AG04449 (cell line): ENCODE data around the gene RTP4.

ENCODE experiments used
- CTCF ChIA-PET: fragments of 350-600 bp; formaldehyde crosslinking; extraction: SDS; loops from one replicate; lab custom pipeline; 2021; ENCODE audit warnings: antibody characterized with exemption; lab: Yijun Ruan, JAX
- POLR2A ChIA-PET: fragments of 400-600, 350-600 bp; formaldehyde crosslinking; extraction: SDS; loops from one replicate; lab custom pipeline; 2020; ENCODE audit warnings: antibody characterized with exemption, inconsistent platforms; lab: Yijun Ruan, JAX
- DNase-seq: peaks from one replicate; pipeline ENCODE4 v3.0.0-alpha.2; 2010; ENCODE audit warnings: low read depth, low spot score
- H3K4me3 ChIP-seq: 2 replicates; pipeline ENCODE4 v1.5.1; 2011; ENCODE audit warnings: low read depth, mild to moderate bottlenecking, control low read depth, low read length
- CTCF ChIP-seq: IDR thresholded peaks from one replicate; pipeline ENCODE4 v1.5.1; 2011; ENCODE audit warnings: mild to moderate bottlenecking, moderate library complexity, low read length, control low read depth, inconsistent platforms; ENCODE audit not compliant: insufficient read depth; ENCODE audit errors: missing control alignments

The RTP4 gene

DNA sequence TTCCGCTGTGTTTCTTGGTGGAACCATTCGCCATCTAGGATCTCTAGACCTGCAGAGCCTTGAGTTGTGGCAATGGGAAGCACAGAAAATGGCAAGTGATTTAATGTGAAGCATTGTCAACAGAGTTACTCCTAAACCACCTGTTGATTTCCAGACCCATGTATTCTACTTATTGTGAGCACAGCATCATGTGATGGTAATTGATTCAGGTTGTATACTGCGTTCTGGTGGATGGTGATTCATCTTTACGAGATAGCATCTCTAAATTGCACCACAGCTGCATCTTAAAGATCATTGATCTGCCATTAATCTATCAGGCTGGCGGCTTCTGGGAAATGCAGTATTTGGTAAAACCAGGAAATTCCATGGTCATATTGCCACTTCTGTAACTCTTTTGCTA lies 7.4 kb downstream of the RTP4 start:
- no peak for DNase-seq
- no peak for TF ChIP-seq CTCF
- CTCF ChIA-PET = no interaction called here
- H3K4me3 ChIP-seq = no peak overlapping the region
- POLR2A ChIA-PET = no interaction called here

DNA sequence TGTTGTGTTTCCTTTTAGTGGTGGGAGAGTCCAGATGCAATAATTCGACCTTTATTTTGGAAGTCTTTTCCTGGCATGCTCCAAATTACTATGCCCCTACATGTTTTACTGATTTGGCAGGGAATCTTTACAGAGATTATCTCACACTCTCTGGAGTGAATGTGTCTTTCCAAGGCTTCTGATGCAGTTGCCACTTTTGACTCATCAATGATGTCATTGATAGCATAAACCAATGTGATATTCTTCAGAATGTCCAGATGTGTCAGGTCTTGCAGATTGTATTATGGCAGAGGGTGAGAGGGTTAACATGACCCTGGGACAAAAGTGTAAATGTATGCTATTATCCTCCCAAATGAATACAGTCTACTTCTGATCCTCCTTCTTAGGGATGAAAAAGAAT lies 9.7 kb downstream of the RTP4 start:
- ChIA-PET CTCF (no interaction called here), POLR2A (no interaction called here)
- no peak for DNase-seq
- TF ChIP-seq CTCF = no peak
- H3K4me3 ChIP-seq = no peak overlapping the region

DNA sequence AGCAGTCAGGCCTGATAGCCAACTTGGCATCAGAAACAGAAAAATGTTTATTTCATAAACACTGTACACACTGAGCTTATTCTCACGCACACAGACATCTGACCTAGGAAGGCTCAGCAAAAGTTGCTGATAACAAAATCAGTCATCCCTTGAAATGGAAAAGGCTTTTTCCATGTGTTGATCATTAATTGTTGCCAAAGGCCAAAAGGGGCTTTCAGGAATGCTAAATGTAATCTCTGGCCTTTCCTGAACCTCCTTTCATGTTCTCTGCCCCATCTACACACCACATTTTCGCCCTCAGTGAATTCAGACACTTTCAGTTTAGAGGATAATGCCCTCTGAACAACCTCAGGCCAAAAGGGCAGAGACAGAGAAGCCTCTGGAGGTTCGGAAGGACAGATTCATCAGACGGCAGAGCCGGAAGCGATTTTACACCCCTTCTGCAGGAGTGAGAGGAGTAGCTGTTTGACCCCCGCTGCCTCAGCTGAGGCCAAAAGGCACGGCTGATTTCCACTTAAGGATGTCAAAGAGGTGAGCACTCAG lies 14.5 kb downstream of the RTP4 start:
- no peak for DNase-seq
- no peak overlapping the region for H3K4me3 ChIP-seq
- ChIA-PET POLR2A (interaction anchor here (0.7 kb wide), 1 partner anchor 23 kb away, joined by 3 read pairs; no protein-coding TSS in a partner anchor), CTCF (interaction anchor here (1.0 to 1.1 kb wide), 2 partner anchors 63 to 64 kb away, joined by 3 to 4 read pairs; no protein-coding TSS in a partner anchor)
- TF ChIP-seq CTCF = no peak

- no peak overlapping the region for H3K4me3 ChIP-seq
- POLR2A ChIA-PET = no interaction called here
- no peak for TF ChIP-seq CTCF
- DNase-seq = no peak
- CTCF ChIA-PET = interaction anchor here (1.0 kb wide), 2 partner anchors 64 to 296 kb away, joined by 4 read pairs; no protein-coding TSS in a partner anchor
Measured at GRCh38 chr3:187383246-187383645, 15.1 kb downstream of the RTP4 start.

- POLR2A ChIA-PET = interaction anchor here (0.7 kb wide), 1 partner anchor 17 kb away, joined by 3 read pairs; the partner anchor contains the start of gene RTP4
- DNase-seq = no peak
- CTCF ChIA-PET = no interaction called here
- no peak for TF ChIP-seq CTCF
- no peak overlapping the region for H3K4me3 ChIP-seq
Measured at GRCh38 chr3:187385296-187385695, 17.1 kb downstream of the RTP4 start.

DNA sequence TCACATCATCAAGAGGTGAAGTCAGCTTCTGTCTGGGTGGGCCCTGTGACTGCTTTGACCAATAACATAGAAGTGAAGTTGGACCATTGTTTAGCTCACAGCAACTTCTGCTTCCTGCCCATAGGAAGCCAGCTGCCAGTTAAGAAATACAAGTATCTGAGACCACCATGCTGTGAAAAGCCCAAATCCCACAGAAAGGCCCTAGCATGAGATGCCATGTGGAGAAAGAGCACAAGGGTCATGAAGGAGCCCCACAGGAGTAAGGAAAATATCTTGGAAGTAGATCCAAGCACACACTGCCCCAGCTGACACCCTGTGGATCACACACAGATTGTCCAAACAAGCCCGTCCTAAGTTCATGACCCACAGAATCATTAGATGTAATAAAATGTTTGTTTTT lies 28.5 kb downstream of the RTP4 start:
- CTCF ChIA-PET = interaction anchor here (1.0 to 1.2 kb wide), 2 partner anchors 10 to 77 kb away, joined by 3 read pairs; no protein-coding TSS in a partner anchor
- no peak overlapping the region for H3K4me3 ChIP-seq
- DNase-seq = no peak
- POLR2A ChIA-PET = no interaction called here
- no peak for TF ChIP-seq CTCF
